Lower lobe of right lung (tissue), 2 donors: Measurements from ENCODE around the gene HTD2. TPM values are rescaled to one million over a fixed set of nuclear protein-coding genes. Genes with fewer than 3 reads are reported as not detected.

Source experiments
- ATAC-seq, 2 donors: fragments of 200-7000 bp; cut with Tn5 transposase; one replicate each; pipeline ENCODE4 v1.9.1; 2020 to 2022; ENCODE audit warnings: mild to moderate bottlenecking in 2 of 2, moderate library complexity in 2 of 2
- DNase-seq: peaks from one replicate; pipeline ENCODE4 v3.0.0-alpha.2; 2020
- H3K27ac ChIP-seq: fragments of 200-600 bp; one replicate; pipeline ENCODE4 v1.8.0; 2022
- H3K27me3 ChIP-seq: fragments of 200-600 bp; one replicate; pipeline ENCODE4 v1.8.0; 2022; ENCODE audit warnings: low read depth
- H3K36me3 ChIP-seq: fragments of 200-600 bp; one replicate; pipeline ENCODE4 v1.8.0; 2022; ENCODE audit warnings: mild to moderate bottlenecking
- H3K4me1 ChIP-seq: fragments of 200-600 bp; one replicate; pipeline ENCODE4 v1.8.0; 2022
- H3K4me3 ChIP-seq: fragments of 200-600 bp; one replicate; pipeline ENCODE4 v1.8.0; 2022; ENCODE audit warnings: mild to moderate bottlenecking
- H3K9me3 ChIP-seq: fragments of 200-600 bp; one replicate; pipeline ENCODE4 v1.8.0; 2022
- CTCF ChIP-seq: fragments of 200-600 bp; IDR thresholded peaks from one replicate; pipeline ENCODE4 v1.8.0; 2022; ENCODE audit warnings: antibody characterized with exemption, mild to moderate bottlenecking
- intact Hi-C: fragments of 100-400 bp; cut with DNase I; formaldehyde crosslinking; loops from one replicate; pipeline ENCODE4 v1.11.0; 2022
- total RNA-seq: library from RNA; stranded (reverse); fragmentation: NEBNext Ultra II Directional; extraction: Animal tissue kit (Norgen Biotek cat#: 25700); gene quantifications from one replicate; pipeline ENCODE4 v1.2.1, GENCODE V29; 2021
- donor health status: DM: no; HTN: yes; CAD: no; lungs with severe emphysema.

HTD2 gene
- total RNA-seq, 1 donor from 2014 or later = 8.7 TPM

- peak; percentile 88 for DNase-seq
- Histone ChIP-seq H3K4me1 (peaks cover 35% of the 10 kb centered on the region), H3K4me3 (peak within 1 kb of the TSS; percentile 79), H3K27ac (peak within 1 kb of the TSS; percentile 60), H3K27me3 (no peaks in the 10 kb centered on the region), H3K36me3 (no peaks in the 10 kb centered on the region), H3K9me3 (no peaks in the 10 kb centered on the region)
- peak; percentile 96 to 98 for ATAC-seq
- TF ChIP-seq CTCF = no peak
- intact Hi-C loops = no loop called here
These were observed 26.4 kb downstream of the HTD2 start, which contains the start of gene PXK for GRCh38 chr3:58332575-58333188. Gene PXK, plus strand, starts transcription at chr3:58332892. Its CDS starts 97 bp downstream, at chr3:58332989.

GRCh38 chr3:58333206-58334012 is 27.1 kb downstream of the HTD2 start:
- Histone ChIP-seq H3K4me3 (peak overlapping the region; percentile 79), H3K9me3 (no peaks in the 10 kb centered on the region), H3K4me1 (peaks cover 35% of the 10 kb centered on the region), H3K27ac (peak overlapping the region; percentile 60), H3K36me3 (no peaks in the 10 kb centered on the region), H3K27me3 (no peaks in the 10 kb centered on the region)
- intact Hi-C loops = no loop called here
- DNase-seq = peak; percentile 48
- TF ChIP-seq CTCF = no peak
- peak; percentile 4 to 30 for ATAC-seq

- ATAC-seq (no peak), DNase-seq (no peak)
- peak overlapping the region; percentile 79 for H3K4me3 ChIP-seq
- no peaks in the 10 kb centered on the region for H3K9me3 ChIP-seq
- no peak for TF ChIP-seq CTCF
- intact Hi-C loops = no loop called here
- peaks cover 35% of the 10 kb centered on the region for H3K4me1 ChIP-seq
- no peaks in the 10 kb centered on the region for H3K27me3 ChIP-seq
- no peaks in the 10 kb centered on the region for H3K36me3 ChIP-seq
- H3K27ac ChIP-seq = peak overlapping the region; percentile 60
These were observed 27.6 kb downstream of the HTD2 start for GRCh38 chr3:58334013-58334321.

- intact Hi-C loops = no loop called here
- TF ChIP-seq CTCF = no peak
- Histone ChIP-seq H3K36me3 (no peaks in the 10 kb centered on the region), H3K9me3 (no peaks in the 10 kb centered on the region), H3K27me3 (no peaks in the 10 kb centered on the region), H3K4me3 (peak overlapping the region; percentile 79), H3K27ac (no peak overlapping the region), H3K4me1 (peaks cover 35% of the 10 kb centered on the region)
- no peak for DNase-seq
- ATAC-seq = no peak
These were observed 28.2 kb downstream of the HTD2 start for GRCh38 chr3:58334506-58334884.

GRCh38 chr3:58335652-58335947 is 29.3 kb downstream of the HTD2 start:
- H3K36me3 ChIP-seq = no peaks in the 10 kb centered on the region
- TF ChIP-seq CTCF = no peak
- ATAC-seq (no peak), DNase-seq (no peak)
- no peaks in the 10 kb centered on the region for H3K9me3 ChIP-seq
- H3K27me3 ChIP-seq = no peaks in the 10 kb centered on the region
- H3K4me1 ChIP-seq = peaks cover 35% of the 10 kb centered on the region
- peak overlapping the region; percentile 30 for H3K4me3 ChIP-seq
- intact Hi-C loops = no loop called here
- H3K27ac ChIP-seq = peak overlapping the region; percentile 74
